ENCODE results near the gene NME1.

The NME1 gene

GRCh38 chr17:51124640-51125503 lies 28.5 kb upstream of the NME1 start:
- no peaks in the 10 kb centered on the region for H3K9me3 Mint-ChIP-seq
- no peak overlapping the region for H3K27ac Mint-ChIP-seq
- H3K4me3 Mint-ChIP-seq: no peak overlapping the region
- CTCF ChIA-PET: no interaction called here
- peaks cover 17% of the 10 kb centered on the region for H3K4me1 Mint-ChIP-seq
- H3K36me3 Mint-ChIP-seq: no peaks in the 10 kb centered on the region
- no peak for DNase-seq
- peaks cover 14% of the 10 kb centered on the region for H3K27me3 Mint-ChIP-seq

DNA sequence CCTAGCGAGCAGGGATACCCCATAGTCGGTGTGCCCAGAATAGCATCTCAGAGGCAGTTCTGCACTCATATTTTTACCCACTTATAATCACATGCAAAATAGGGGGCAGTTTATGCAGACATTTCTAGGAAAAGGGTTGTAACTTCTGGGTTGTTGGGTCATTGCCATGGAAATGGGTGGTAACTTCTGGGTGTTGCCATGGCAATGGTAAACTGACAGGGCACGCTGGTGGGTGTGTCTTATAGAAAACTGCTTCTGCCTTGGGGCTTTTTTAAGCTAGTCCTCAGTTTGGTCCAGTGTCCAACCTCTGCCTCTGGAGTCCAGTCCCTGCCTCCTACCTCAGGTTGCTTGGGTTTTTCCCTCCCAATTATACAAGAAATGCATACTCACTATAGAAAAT lies 25.3 kb upstream of the NME1 start:
- no peak for DNase-seq
- H3K27ac Mint-ChIP-seq: no peak overlapping the region
- H3K4me1 Mint-ChIP-seq: peaks cover 6% of the 10 kb centered on the region
- H3K27me3 Mint-ChIP-seq: peaks cover 22% of the 10 kb centered on the region
- no peaks in the 10 kb centered on the region for H3K36me3 Mint-ChIP-seq
- H3K9me3 Mint-ChIP-seq: no peaks in the 10 kb centered on the region
- CTCF ChIA-PET: no interaction called here
- no peak overlapping the region for H3K4me3 Mint-ChIP-seq

DNA sequence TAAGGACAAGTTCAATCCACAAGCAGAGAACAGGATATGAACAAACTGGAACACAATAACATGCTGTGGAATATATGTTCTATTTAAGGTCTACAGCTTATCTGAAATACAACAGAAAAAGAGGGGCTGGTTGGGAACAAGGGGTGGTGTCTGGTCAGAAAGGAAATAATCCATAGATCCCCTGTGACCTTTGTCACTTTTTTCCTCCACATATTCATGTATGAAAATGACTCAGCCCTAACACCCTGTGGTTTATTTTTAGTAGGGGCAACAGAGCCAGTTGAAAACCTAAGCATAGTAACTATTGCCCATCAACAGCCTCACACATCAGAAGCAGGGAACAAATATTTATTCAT lies 20.4 kb upstream of the NME1 start:
- Mint-ChIP-seq H3K9me3 (peaks cover 2% of the 10 kb centered on the region), H3K4me1 (peaks cover 7% of the 10 kb centered on the region), H3K27me3 (peaks cover 21% of the 10 kb centered on the region), H3K36me3 (no peaks in the 10 kb centered on the region), H3K27ac (no peak overlapping the region), H3K4me3 (no peak overlapping the region)
- CTCF ChIA-PET: no interaction called here
- DNase-seq: no peak

GRCh38 chr17:51133365-51133764 lies 20.0 kb upstream of the NME1 start:
- DNase-seq: no peak
- peaks cover 2% of the 10 kb centered on the region for H3K9me3 Mint-ChIP-seq
- H3K4me1 Mint-ChIP-seq: peaks cover 7% of the 10 kb centered on the region
- H3K27me3 Mint-ChIP-seq: peaks cover 21% of the 10 kb centered on the region
- H3K27ac Mint-ChIP-seq: no peak overlapping the region
- CTCF ChIA-PET: no interaction called here
- H3K4me3 Mint-ChIP-seq: no peak overlapping the region
- no peaks in the 10 kb centered on the region for H3K36me3 Mint-ChIP-seq

DNA sequence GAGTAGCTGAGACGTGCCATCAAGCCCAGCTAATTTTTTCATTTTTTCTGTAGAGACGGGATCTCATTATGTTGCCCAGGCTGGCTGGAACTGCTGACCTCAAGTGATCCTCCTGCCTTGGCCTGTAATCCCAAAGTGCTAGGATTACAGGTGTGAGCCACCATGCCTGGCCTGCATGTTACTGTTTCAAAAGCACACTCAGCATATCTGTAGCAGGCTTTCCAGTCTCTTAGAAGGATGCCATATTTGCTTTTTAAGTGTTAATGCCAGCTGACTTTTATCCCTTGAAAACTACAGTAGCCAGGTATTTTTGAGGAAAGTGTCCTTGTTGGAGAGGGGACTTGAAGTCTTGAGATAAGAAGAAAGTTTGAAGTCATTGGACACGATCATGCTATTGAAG lies 17.4 kb upstream of the NME1 start:
- Mint-ChIP-seq H3K4me1 (peaks cover 7% of the 10 kb centered on the region), H3K9me3 (peaks cover 2% of the 10 kb centered on the region), H3K4me3 (no peak overlapping the region), H3K27ac (no peak overlapping the region), H3K36me3 (no peaks in the 10 kb centered on the region), H3K27me3 (peaks cover 14% of the 10 kb centered on the region)
- CTCF ChIA-PET: interaction anchor here (0.6 kb wide), 1 partner anchor 280 kb away, joined by 3 read pairs; no protein-coding TSS in a partner anchor
- DNase-seq: no peak

GRCh38 chr17:51142597-51142996 lies 10.8 kb upstream of the NME1 start:
- no peaks in the 10 kb centered on the region for H3K9me3 Mint-ChIP-seq
- H3K4me1 Mint-ChIP-seq: no peaks in the 10 kb centered on the region
- peaks cover 7% of the 10 kb centered on the region for H3K27me3 Mint-ChIP-seq
- H3K27ac Mint-ChIP-seq: no peak overlapping the region
- H3K4me3 Mint-ChIP-seq: no peak overlapping the region
- no peak for DNase-seq
- CTCF ChIA-PET: interaction anchor here (0.6 to 1.3 kb wide), 2 partner anchors 11 to 186 kb away, joined by 3 to 4 read pairs; partner anchors contain the start of gene NME1
- H3K36me3 Mint-ChIP-seq: no peaks in the 10 kb centered on the region

- Mint-ChIP-seq H3K27me3 (peaks cover 3% of the 10 kb centered on the region), H3K27ac (no peak overlapping the region)
- CTCF ChIA-PET: no interaction called here
Observed at GRCh38 chr17:51144266-51145022, 8.9 kb upstream of the NME1 start.

DNA sequence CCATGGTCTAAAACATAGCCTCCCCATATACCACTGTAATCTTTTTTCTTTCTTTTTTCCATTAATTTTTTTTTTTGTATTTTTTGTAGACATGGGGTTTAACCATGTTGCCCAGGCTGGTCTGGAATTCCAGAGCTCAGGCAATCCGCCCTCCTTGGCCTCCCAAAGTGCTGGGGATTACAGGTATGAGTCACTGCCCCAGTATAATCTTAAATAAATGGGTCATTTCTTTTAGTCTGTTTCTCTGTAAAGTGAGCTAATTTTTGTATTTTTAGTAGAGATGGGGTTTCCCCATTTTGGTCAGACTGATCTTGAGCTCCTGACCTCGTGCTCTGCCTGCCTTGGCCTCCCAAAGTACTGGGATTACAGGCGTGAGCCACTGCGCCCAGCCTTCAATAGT lies 5.7 kb upstream of the NME1 start:
- no peak for DNase-seq
- Mint-ChIP-seq H3K27me3 (peaks cover 3% of the 10 kb centered on the region), H3K4me3 (no peak overlapping the region), H3K4me1 (no peaks in the 10 kb centered on the region), H3K9me3 (no peaks in the 10 kb centered on the region), H3K36me3 (no peaks in the 10 kb centered on the region), H3K27ac (no peak overlapping the region)
- CTCF ChIA-PET: interaction anchor here (0.7 to 1.4 kb wide), 2 partner anchors 64 to 147 kb away, joined by 3 to 6 read pairs; no protein-coding TSS in a partner anchor

More at GRCh38 chr17:51144266-51145022, 8.9 kb upstream of the NME1 start:
- H3K9me3 Mint-ChIP-seq: no peaks in the 10 kb centered on the region
- no peaks in the 10 kb centered on the region for H3K4me1 Mint-ChIP-seq
- DNase-seq: no peak
- no peaks in the 10 kb centered on the region for H3K36me3 Mint-ChIP-seq
- no peak overlapping the region for H3K4me3 Mint-ChIP-seq

DNA sequence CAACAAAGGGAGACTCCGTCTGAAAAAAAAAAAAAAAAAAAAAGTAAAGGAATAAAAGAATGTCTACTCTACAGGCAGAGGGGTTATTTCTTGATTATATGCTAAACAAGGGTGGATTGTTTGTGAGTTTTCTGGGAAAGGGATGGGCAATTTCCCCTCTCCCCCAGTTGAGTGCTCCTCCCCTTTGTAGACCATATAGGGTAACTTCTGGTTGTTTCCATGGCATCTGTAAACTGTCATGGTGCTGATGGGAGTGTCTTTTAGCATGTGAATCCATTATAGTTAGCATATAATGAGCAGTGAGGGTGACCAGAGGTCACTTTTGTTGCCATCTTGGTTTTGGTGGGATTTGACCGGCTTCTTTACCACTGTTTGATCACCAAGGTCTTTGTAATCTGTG lies 4.2 kb upstream of the NME1 start:
- Mint-ChIP-seq H3K9me3 (no peaks in the 10 kb centered on the region), H3K27ac (no peak overlapping the region), H3K27me3 (peaks cover 3% of the 10 kb centered on the region), H3K4me1 (no peaks in the 10 kb centered on the region), H3K36me3 (no peaks in the 10 kb centered on the region), H3K4me3 (no peak overlapping the region)
- no peak for DNase-seq
- CTCF ChIA-PET: no interaction called here

DNA sequence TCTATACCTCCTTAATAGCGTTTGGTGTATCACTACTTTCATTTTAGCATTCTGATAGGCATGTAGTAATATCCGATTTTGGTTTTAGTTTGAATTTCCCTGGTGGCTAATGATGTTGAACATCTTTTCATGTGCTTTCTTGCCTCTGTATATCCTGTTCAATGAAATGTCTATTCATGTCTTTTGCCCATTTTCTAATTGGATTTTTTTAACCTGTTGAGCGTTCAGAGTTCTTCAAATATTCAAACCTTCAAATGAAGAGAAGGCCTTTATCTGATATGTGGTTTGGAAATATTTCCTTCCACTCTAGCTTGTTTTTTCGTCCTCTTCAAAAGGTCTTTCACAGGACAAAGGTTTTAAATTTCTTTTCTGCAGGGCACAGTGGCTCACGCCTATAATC lies 2.4 kb upstream of the NME1 start:
- Mint-ChIP-seq H3K27ac (no peak overlapping the region), H3K4me1 (peaks cover 4% of the 10 kb centered on the region)
- CTCF ChIA-PET: interaction anchor here (0.6 to 3.9 kb wide), 2 partner anchors 148 to 337 kb away, joined by 5 to 82 read pairs; no protein-coding TSS in a partner anchor

DNA sequence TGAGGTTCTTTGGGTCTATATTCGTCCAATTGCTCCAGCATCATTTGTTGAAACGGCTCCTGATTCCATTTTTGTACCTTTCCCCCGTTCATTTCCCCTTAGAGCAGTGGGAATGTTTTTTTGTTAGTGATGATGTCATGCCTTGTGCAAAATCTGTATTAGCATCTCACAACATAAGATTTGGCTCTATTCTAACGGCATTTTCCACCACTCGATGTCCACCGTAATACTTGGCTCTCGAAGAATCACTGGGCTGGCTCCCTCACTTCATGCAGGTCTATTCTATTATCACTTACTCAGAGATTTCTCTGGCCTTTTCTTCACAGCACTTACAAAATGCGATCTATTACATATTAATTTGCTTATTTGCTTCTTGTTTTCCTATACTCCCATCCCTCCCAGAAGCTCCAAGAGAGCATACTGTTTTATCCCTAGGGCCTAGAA lies 571 bp upstream of the NME1 start:
- Mint-ChIP-seq H3K9me3 (no peaks in the 10 kb centered on the region), H3K36me3 (peaks cover 15% of the 10 kb centered on the region), H3K4me3 (no peak overlapping the region), H3K27me3 (no peaks in the 10 kb centered on the region), H3K4me1 (peaks cover 6% of the 10 kb centered on the region), H3K27ac (no peak overlapping the region)
- CTCF ChIA-PET: interaction anchor here (0.6 to 3.9 kb wide), 22 partner anchors 9 to 370 kb away, joined by 3 to 82 read pairs (median 5); partner anchors contain the start of gene SPAG9
- no peak for DNase-seq

More for the DNA sequence above, 2.4 kb upstream of the NME1 start:
- Mint-ChIP-seq H3K36me3 (peaks cover 6% of the 10 kb centered on the region), H3K9me3 (no peaks in the 10 kb centered on the region), H3K27me3 (peaks cover 3% of the 10 kb centered on the region), H3K4me3 (no peak overlapping the region)
- no peak for DNase-seq

GRCh38 chr17:51154176-51154575 lies 817 bp downstream of the NME1 start:
- no peaks in the 10 kb centered on the region for H3K9me3 Mint-ChIP-seq
- no peak overlapping the region for H3K27ac Mint-ChIP-seq
- no peak for DNase-seq
- no peak overlapping the region for H3K4me3 Mint-ChIP-seq
- peaks cover 10% of the 10 kb centered on the region for H3K4me1 Mint-ChIP-seq
- H3K27me3 Mint-ChIP-seq: no peaks in the 10 kb centered on the region
- peaks cover 18% of the 10 kb centered on the region for H3K36me3 Mint-ChIP-seq
- CTCF ChIA-PET: interaction anchor here (1.0 to 3.9 kb wide), 4 partner anchors 15 to 371 kb away, joined by 3 to 82 read pairs (median 4); partner anchors contain the start of gene SPAG9

DNA sequence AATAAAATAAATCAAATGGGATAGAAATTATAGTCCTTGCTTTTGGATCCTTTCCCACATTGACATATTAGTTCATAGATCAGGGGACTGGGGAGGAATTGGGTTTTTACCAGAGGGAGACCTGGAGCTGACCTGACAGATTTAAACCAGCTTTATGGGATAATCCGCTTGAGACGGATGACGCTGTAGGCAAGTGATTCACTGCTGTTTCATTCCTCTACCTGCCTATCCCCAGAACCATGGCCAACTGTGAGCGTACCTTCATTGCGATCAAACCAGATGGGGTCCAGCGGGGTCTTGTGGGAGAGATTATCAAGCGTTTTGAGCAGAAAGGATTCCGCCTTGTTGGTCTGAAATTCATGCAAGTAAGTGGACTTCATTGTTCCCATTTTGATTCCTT lies 2.1 kb downstream of the NME1 start:
- H3K9me3 Mint-ChIP-seq: no peaks in the 10 kb centered on the region
- peaks cover 10% of the 10 kb centered on the region for H3K4me1 Mint-ChIP-seq
- no peak for DNase-seq
- CTCF ChIA-PET: interaction anchor here (0.7 to 2.0 kb wide), 4 partner anchors 10 to 303 kb away, joined by 3 to 6 read pairs (median 4); no protein-coding TSS in a partner anchor
- no peaks in the 10 kb centered on the region for H3K27me3 Mint-ChIP-seq
- no peak overlapping the region for H3K27ac Mint-ChIP-seq
- H3K36me3 Mint-ChIP-seq: peaks cover 24% of the 10 kb centered on the region
- H3K4me3 Mint-ChIP-seq: peak overlapping the region; percentile 13

DNA sequence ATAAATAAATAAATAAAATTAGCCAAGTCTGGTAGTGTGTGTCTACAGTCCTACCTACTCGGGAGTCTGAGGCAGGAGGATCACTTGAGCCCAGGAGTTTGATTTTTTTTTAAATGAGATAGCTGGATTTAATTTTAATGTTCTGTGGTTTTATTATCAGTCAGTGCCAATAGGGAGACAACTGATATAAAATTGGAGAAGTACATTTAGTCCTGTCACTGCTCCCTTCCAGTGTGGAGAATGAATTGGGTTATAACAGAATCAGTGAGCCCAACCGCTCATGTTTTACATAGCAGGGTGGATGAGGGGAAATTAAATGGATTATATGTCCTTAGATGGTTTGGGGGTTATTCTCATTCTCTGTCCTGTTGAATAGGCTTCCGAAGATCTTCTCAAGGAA lies 6.2 kb downstream of the NME1 start:
- Mint-ChIP-seq H3K27ac (no peak overlapping the region), H3K4me1 (peaks cover 14% of the 10 kb centered on the region), H3K36me3 (peaks cover 40% of the 10 kb centered on the region), H3K27me3 (no peaks in the 10 kb centered on the region), H3K9me3 (no peaks in the 10 kb centered on the region), H3K4me3 (no peak overlapping the region)
- DNase-seq: no peak
- CTCF ChIA-PET: no interaction called here
